ENCODE data around the gene PDE8B. TPM values are rescaled to one million over a fixed set of nuclear protein-coding genes. Genes with fewer than 3 reads are reported as not detected.

The PDE8B gene
- 0.88 TPM for polyA plus RNA-seq (2013, experiment 1 of 2)
- polyA plus RNA-seq (2013, experiment 2 of 2), result 0.94 TPM

DNA sequence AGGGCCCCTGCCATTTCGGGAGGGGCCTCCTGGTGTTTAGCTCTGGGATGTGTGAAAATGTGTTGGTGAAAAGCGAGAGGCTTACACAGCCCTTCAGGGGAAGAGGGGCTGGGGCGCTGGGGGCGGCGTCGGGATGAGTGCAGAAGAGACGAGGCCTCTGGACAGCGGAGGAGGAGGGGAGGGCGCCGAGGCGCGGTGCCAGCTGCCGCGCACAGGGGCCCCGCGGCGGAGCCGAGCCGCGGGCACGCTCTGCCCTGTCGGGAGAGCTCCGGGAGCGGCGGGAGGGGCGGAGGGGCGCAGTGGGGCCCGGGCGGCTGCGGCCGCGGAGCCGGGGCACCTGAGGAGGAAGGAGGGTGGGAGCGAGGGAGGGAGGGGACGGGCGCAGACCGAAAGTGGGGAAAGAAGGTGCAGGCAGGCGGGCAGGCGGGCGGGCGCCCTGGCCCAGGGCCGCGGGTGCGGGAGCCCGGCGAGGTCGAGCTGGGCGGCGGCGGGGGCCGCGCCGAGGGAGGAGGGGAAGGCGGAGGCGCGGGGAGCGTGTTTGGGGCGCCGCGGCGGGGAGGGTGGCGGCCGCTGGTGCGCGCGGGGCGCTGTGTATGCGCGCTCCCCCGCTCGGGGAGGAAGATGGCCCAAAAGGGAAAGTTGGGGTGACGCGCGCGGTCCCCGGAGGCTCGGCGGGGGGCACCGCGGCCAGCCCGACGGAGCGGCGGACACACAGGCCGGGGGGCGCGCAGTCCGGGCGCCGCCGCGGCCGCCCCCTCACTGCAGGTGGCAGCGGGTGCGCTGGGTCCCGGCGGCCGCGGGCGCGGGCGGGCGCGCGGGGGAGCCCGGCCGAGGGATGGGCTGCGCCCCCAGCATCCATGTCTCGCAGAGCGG lies at the start of gene PDE8B:
Gene PDE8B (plus strand): TSS at position 590 of the 873 bp plus-strand sequence. CDS start 246 bp downstream, at position 836.
- H3K27me3 ChIP-seq (ENCODE audit: control insufficient read depth in 3 of 3, insufficient read depth in 3 of 3, low read depth in 1 of 3, low read length in 3 of 3), result peaks cover 11 to 88% (median 36%) of the 10 kb centered on the region in 3 experiments
- no CpG with 5 or more reads among the region's 110 CpGs for WGBS, 2 donors (ENCODE audit: extremely low coverage in 2 of 2, insufficient read length in 2 of 2, insufficient replicate concordance in 1 of 2)
- H2BK120ac ChIP-seq (ENCODE audit: low read depth, low read length), result no peak within 1 kb of the TSS

DNA sequence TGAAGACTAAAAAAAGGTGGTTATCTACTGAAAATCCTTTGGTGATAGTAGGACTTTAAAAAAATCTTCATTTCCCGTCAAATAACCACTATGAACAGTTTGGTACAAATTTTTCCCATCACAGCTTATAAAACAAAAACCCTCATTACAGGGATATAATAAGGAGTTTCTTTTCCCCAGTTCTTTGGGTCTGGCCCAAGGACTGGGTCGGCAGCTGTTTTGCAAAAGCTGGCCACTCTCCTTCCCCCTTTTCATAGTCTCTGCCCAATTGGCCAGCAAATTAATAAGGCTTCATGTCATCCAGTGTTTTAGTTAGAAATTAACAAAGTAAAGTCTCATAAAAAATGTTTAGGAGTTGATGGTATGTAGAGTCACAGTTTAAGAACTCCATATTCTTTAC lies 47.0 kb upstream of the PDE8B start:
- no peak overlapping the region for H2AFZ ChIP-seq (ENCODE audit: low read length)
- H4K91ac ChIP-seq (ENCODE audit: low read depth, low read length, poor library complexity), result no peak overlapping the region
- H3K4me2 ChIP-seq (ENCODE audit: insufficient read depth, low read length, poor library complexity, severe bottlenecking), result no peak overlapping the region
- no peak overlapping the region for H2AK5ac ChIP-seq (ENCODE audit: low read depth, low read length)
- H3K4ac ChIP-seq (ENCODE audit: low read length), result no peak overlapping the region
- H2BK12ac ChIP-seq (ENCODE audit: low read length), result no peak overlapping the region
- H2BK5ac ChIP-seq (ENCODE audit: low read length), result no peak overlapping the region
- H3K14ac ChIP-seq (ENCODE audit: low read length), result no peak overlapping the region
- no peaks in the 10 kb centered on the region for H3K79me1 ChIP-seq (ENCODE audit: low read depth, low read length)
- no peak overlapping the region for H2BK15ac ChIP-seq (ENCODE audit: low read length)
- no peak overlapping the region for H3K23ac ChIP-seq (ENCODE audit: low read depth, low read length, poor library complexity)
- peaks cover 0 to 2% of the 10 kb centered on the region in 2 donors for H3K9me3 ChIP-seq (replicated peaks in 1 of 2; ENCODE audit: control insufficient read depth in 2 of 2, insufficient read depth in 1 of 2, low read depth in 1 of 2, low read length in 2 of 2)
- no peak for DNase-seq (ENCODE audit: low spot score)
- H4K8ac ChIP-seq (ENCODE audit: low read depth, low read length), result no peak overlapping the region
- H3K4me3 ChIP-seq (ENCODE audit: low read length in 2 of 2), result no peak overlapping the region
- H3K18ac ChIP-seq (ENCODE audit: low read length), result no peak overlapping the region
- H3K27ac ChIP-seq (replicated peaks; ENCODE audit: low read length), result no peak overlapping the region
- H3K36me3 ChIP-seq (replicated peaks in 1 of 2; ENCODE audit: control insufficient read depth in 2 of 2, insufficient read depth in 2 of 2, low read length in 2 of 2), result no peaks in the 10 kb centered on the region
- no CpG with 5 or more reads among the region's 2 CpGs for WGBS, 2 donors (ENCODE audit: extremely low coverage in 2 of 2, insufficient read length in 2 of 2, insufficient replicate concordance in 1 of 2)
- H3K27me3 ChIP-seq (ENCODE audit: control insufficient read depth in 3 of 3, insufficient read depth in 3 of 3, low read depth in 1 of 3, low read length in 3 of 3), result no peaks in the 10 kb centered on the region
- no peak overlapping the region for H3K9ac ChIP-seq (ENCODE audit: low read depth, low read length, poor library complexity)
- H3K4me1 ChIP-seq (ENCODE audit: control insufficient read depth in 2 of 2, insufficient read depth in 1 of 2, low read depth in 1 of 2, low read length in 2 of 2), result no peaks in the 10 kb centered on the region
- no peak overlapping the region for H2BK120ac ChIP-seq (ENCODE audit: low read depth, low read length)

More for the DNA sequence above, at the start of gene PDE8B:
- H2BK5ac ChIP-seq (ENCODE audit: low read length), result peak within 1 kb of the TSS; percentile 18
- peak within 1 kb of the TSS in 1 of 2 donors; percentile 80 for H3K4me3 ChIP-seq (ENCODE audit: low read length in 2 of 2)
- no peak within 1 kb of the TSS for H3K4ac ChIP-seq (ENCODE audit: low read length)
- peak within 1 kb of the TSS; percentile 83 for H3K9ac ChIP-seq (ENCODE audit: low read depth, low read length, poor library complexity)
- H4K8ac ChIP-seq (ENCODE audit: low read depth, low read length), result peak within 1 kb of the TSS; percentile 17
- DNase-seq (ENCODE audit: low spot score), result no peak
- H2BK15ac ChIP-seq (ENCODE audit: low read length), result peak within 1 kb of the TSS; percentile 0
- H3K36me3 ChIP-seq (replicated peaks in 1 of 2; ENCODE audit: control insufficient read depth in 2 of 2, insufficient read depth in 2 of 2, low read length in 2 of 2), result no peaks in the 10 kb centered on the region
- peaks cover 0 to 4% of the 10 kb centered on the region in 2 donors for H3K4me1 ChIP-seq (ENCODE audit: control insufficient read depth in 2 of 2, insufficient read depth in 1 of 2, low read depth in 1 of 2, low read length in 2 of 2)
- H3K14ac ChIP-seq (ENCODE audit: low read length), result peak within 1 kb of the TSS; percentile 33
- peaks cover 0 to 4% of the 10 kb centered on the region in 2 donors for H3K9me3 ChIP-seq (replicated peaks in 1 of 2; ENCODE audit: control insufficient read depth in 2 of 2, insufficient read depth in 1 of 2, low read depth in 1 of 2, low read length in 2 of 2)
- peak within 1 kb of the TSS; percentile 97 for H3K4me2 ChIP-seq (ENCODE audit: insufficient read depth, low read length, poor library complexity, severe bottlenecking)
- H2AFZ ChIP-seq (ENCODE audit: low read length), result peak within 1 kb of the TSS; percentile 81
- no peak within 1 kb of the TSS for H4K91ac ChIP-seq (ENCODE audit: low read depth, low read length, poor library complexity)
- H3K79me1 ChIP-seq (ENCODE audit: low read depth, low read length), result no peaks in the 10 kb centered on the region
- H3K27ac ChIP-seq (replicated peaks; ENCODE audit: low read length), result no peak within 1 kb of the TSS
- peak within 1 kb of the TSS; percentile 88 for H3K18ac ChIP-seq (ENCODE audit: low read length)
- peak within 1 kb of the TSS; percentile 35 for H3K23ac ChIP-seq (ENCODE audit: low read depth, low read length, poor library complexity)
- H2AK5ac ChIP-seq (ENCODE audit: low read depth, low read length), result peak within 1 kb of the TSS; percentile 61
- no peak within 1 kb of the TSS for H2BK12ac ChIP-seq (ENCODE audit: low read length)

GRCh38 chr5:77167063-77167462 lies 43.4 kb upstream of the PDE8B start:
- Histone ChIP-seq H3K18ac (ENCODE audit: low read length) (no peak overlapping the region), H3K79me1 (ENCODE audit: low read depth, low read length) (no peaks in the 10 kb centered on the region), H2BK15ac (ENCODE audit: low read length) (no peak overlapping the region), H4K8ac (ENCODE audit: low read depth, low read length) (no peak overlapping the region), H3K23ac (ENCODE audit: low read depth, low read length, poor library complexity) (no peak overlapping the region), H2BK12ac (ENCODE audit: low read length) (no peak overlapping the region), H3K36me3 (replicated peaks in 1 of 2; ENCODE audit: control insufficient read depth in 2 of 2, insufficient read depth in 2 of 2, low read length in 2 of 2) (no peaks in the 10 kb centered on the region), H3K14ac (ENCODE audit: low read length) (no peak overlapping the region), H4K91ac (ENCODE audit: low read depth, low read length, poor library complexity) (no peak overlapping the region), H2AK5ac (ENCODE audit: low read depth, low read length) (no peak overlapping the region), H2BK120ac (ENCODE audit: low read depth, low read length) (no peak overlapping the region), H2BK5ac (ENCODE audit: low read length) (no peak overlapping the region), H3K9ac (ENCODE audit: low read depth, low read length, poor library complexity) (no peak overlapping the region), H3K9me3 (replicated peaks in 1 of 2; ENCODE audit: control insufficient read depth in 2 of 2, insufficient read depth in 1 of 2, low read depth in 1 of 2, low read length in 2 of 2) (no peaks in the 10 kb centered on the region), H2AFZ (ENCODE audit: low read length) (no peak overlapping the region), H3K27ac (replicated peaks; ENCODE audit: low read length) (no peak overlapping the region), H3K4ac (ENCODE audit: low read length) (no peak overlapping the region), H3K4me1 (ENCODE audit: control insufficient read depth in 2 of 2, insufficient read depth in 1 of 2, low read depth in 1 of 2, low read length in 2 of 2) (no peaks in the 10 kb centered on the region), H3K4me3 (ENCODE audit: low read length in 2 of 2) (no peak overlapping the region), H3K4me2 (ENCODE audit: insufficient read depth, low read length, poor library complexity, severe bottlenecking) (no peak overlapping the region), H3K27me3 (ENCODE audit: control insufficient read depth in 3 of 3, insufficient read depth in 3 of 3, low read depth in 1 of 3, low read length in 3 of 3) (peaks cover 0 to 4% (median 0%) of the 10 kb centered on the region in 3 experiments)
- DNase-seq (ENCODE audit: low spot score), result no peak

DNA sequence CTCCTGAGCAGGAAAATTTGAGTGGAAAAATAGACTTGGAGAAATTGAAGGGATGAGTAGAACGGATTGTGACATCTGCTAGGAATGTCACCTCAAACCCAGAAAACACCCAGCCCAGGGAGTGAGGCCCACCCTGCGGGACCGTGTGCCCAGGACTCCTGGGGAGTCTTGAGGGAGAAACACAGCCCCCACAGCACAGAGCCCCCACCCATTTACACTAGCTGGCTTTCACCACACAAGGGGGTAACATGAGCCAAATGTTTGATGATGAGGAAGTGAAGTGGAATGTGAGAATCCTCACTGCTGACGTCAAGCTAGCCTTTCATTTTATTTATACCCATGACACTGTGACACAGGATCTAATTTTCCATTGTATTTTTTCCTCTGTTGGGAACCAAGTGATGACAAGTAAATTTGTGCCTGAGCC lies 42.8 kb upstream of the PDE8B start:
- no peak overlapping the region for H3K9ac ChIP-seq (ENCODE audit: low read depth, low read length, poor library complexity)
- no peaks in the 10 kb centered on the region for H3K4me1 ChIP-seq (ENCODE audit: control insufficient read depth in 2 of 2, insufficient read depth in 1 of 2, low read depth in 1 of 2, low read length in 2 of 2)
- no peak overlapping the region for H2AK5ac ChIP-seq (ENCODE audit: low read depth, low read length)
- H3K79me1 ChIP-seq (ENCODE audit: low read depth, low read length), result no peaks in the 10 kb centered on the region
- no peak overlapping the region for H4K91ac ChIP-seq (ENCODE audit: low read depth, low read length, poor library complexity)
- H3K9me3 ChIP-seq (replicated peaks in 1 of 2; ENCODE audit: control insufficient read depth in 2 of 2, insufficient read depth in 1 of 2, low read depth in 1 of 2, low read length in 2 of 2), result no peaks in the 10 kb centered on the region
- H2AFZ ChIP-seq (ENCODE audit: low read length), result no peak overlapping the region
- no peak overlapping the region for H3K4me3 ChIP-seq (ENCODE audit: low read length in 2 of 2)
- H3K4me2 ChIP-seq (ENCODE audit: insufficient read depth, low read length, poor library complexity, severe bottlenecking), result no peak overlapping the region
- peaks cover 0 to 4% (median 0%) of the 10 kb centered on the region in 3 experiments for H3K27me3 ChIP-seq (ENCODE audit: control insufficient read depth in 3 of 3, insufficient read depth in 3 of 3, low read depth in 1 of 3, low read length in 3 of 3)
- H3K23ac ChIP-seq (ENCODE audit: low read depth, low read length, poor library complexity), result no peak overlapping the region
- no peak overlapping the region for H4K8ac ChIP-seq (ENCODE audit: low read depth, low read length)
- H3K18ac ChIP-seq (ENCODE audit: low read length), result no peak overlapping the region
- WGBS, 2 donors (ENCODE audit: extremely low coverage in 2 of 2, insufficient read length in 2 of 2, insufficient replicate concordance in 1 of 2), result no CpG with 5 or more reads among the region's 4 CpGs
- no peak overlapping the region for H2BK15ac ChIP-seq (ENCODE audit: low read length)
- H3K14ac ChIP-seq (ENCODE audit: low read length), result no peak overlapping the region
- no peak for DNase-seq (ENCODE audit: low spot score)
- no peaks in the 10 kb centered on the region for H3K36me3 ChIP-seq (replicated peaks in 1 of 2; ENCODE audit: control insufficient read depth in 2 of 2, insufficient read depth in 2 of 2, low read length in 2 of 2)
- H3K4ac ChIP-seq (ENCODE audit: low read length), result no peak overlapping the region
- H2BK120ac ChIP-seq (ENCODE audit: low read depth, low read length), result no peak overlapping the region
- H3K27ac ChIP-seq (replicated peaks; ENCODE audit: low read length), result no peak overlapping the region
- no peak overlapping the region for H2BK12ac ChIP-seq (ENCODE audit: low read length)
- no peak overlapping the region for H2BK5ac ChIP-seq (ENCODE audit: low read length)
